Measurements from ENCODE around the gene SF3B1.

SF3B1 gene

DNA sequence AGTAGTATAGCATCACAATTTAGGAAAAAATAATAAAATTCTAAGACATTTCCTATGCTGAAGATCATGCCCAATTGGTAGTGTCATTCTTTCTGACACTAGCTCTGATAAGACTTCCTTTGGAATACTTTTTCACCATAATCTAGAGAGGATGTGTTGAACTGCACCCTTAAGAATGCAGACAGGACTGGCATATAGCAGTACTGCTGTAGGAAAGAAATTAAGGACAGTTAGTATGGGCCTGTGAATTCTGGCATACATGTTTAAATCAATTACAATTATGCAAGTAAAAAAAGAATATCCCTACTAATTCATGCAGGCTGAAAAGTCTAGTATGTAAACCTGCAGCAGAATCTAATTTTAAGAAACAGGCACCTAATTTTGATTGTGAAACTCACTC lies 15.4 kb downstream of the SF3B1 start:
- DNase-seq (ENCODE audit: extremely low spot score) = no peak
- ChIA-PET CTCF (no interaction called here), POLR2A (no interaction called here)
- TF ChIP-seq ZNF384 (IDR thresholded peaks at IDR 0.05) (no peak), HDGF (IDR thresholded peaks at IDR 0.05; ENCODE audit: borderline replicate concordance) (no peak), FOXA1 (IDR thresholded peaks at IDR 0.05) (no peak), ARNT (IDR thresholded peaks at IDR 0.05) (no peak), SP1 (IDR thresholded peaks at IDR 0.05) (no peak), FOXK2 (IDR thresholded peaks at IDR 0.05) (no peak), LEF1 (IDR thresholded peaks at IDR 0.05; ENCODE audit: borderline replicate concordance) (no peak), NFRKB (IDR thresholded peaks at IDR 0.05) (no peak)
- TF ChIP-seq, protein P1, sequence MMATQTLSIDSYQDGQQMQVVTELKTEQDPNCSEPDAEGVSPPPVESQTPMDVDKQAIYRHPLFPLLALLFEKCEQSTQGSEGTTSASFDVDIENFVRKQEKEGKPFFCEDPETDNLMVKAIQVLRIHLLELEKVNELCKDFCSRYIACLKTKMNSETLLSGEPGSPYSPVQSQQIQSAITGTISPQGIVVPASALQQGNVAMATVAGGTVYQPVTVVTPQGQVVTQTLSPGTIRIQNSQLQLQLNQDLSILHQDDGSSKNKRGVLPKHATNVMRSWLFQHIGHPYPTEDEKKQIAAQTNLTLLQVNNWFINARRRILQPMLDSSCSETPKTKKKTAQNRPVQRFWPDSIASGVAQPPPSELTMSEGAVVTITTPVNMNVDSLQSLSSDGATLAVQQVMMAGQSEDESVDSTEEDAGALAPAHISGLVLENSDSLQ (IDR thresholded peaks at IDR 0.05) = no peak

DNA sequence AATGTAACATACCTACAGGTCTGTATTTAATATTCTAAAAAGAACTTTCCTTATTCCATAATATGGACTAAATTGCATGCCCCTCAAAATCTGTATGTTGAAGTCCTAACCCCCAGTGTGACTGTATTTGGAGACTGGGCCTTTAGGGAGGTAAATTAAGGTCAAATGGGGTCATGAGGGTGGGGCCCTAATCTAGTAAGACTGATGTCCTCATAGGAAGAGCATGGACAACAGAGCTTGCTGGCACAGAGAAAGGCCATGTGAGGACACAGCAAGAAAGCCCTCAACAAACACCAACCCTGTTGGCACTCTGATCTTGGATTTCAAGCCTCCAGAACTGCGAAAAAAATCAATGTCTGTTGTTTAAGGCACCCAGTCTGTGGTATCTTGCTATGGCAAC lies 18.6 kb downstream of the SF3B1 start:
- no peak for TF ChIP-seq FOXA1 (IDR thresholded peaks at IDR 0.05)
- POLR2A ChIA-PET = interaction anchor here (1.4 kb wide), 1 partner anchor 37 kb away, joined by 3 read pairs; the partner anchor contains the start of gene COQ10B
- no peak for DNase-seq (ENCODE audit: extremely low spot score)
- CTCF ChIA-PET = no interaction called here

DNA sequence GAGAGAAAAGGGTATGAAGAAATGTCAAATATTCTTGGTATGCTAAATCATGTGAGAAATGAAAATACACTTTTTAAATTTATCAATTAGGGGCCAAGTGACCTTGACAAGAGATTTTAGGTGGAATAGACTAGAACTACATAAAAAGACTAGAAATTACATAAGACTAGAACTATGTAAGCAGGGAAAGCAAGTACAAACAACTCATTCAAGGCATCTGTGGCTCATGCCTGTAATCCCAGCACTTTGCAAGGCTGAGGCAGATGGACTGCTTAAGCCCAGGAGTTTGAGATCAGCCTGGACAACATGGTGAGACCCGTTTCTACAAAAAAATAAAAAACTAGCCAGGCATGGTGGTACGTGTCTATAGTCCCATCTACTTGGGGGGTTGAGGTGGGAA lies 20.3 kb downstream of the SF3B1 start:
- ChIA-PET POLR2A (no interaction called here), CTCF (no interaction called here)
- TF ChIP-seq FOXA1 (IDR thresholded peaks at IDR 0.05) (no peak), ZNF384 (IDR thresholded peaks at IDR 0.05) (no peak), NFRKB (IDR thresholded peaks at IDR 0.05) (no peak), HDGF (IDR thresholded peaks at IDR 0.05; ENCODE audit: borderline replicate concordance) (no peak), BHLHE40 (IDR thresholded peaks at IDR 0.05; ENCODE audit: borderline replicate concordance) (no peak), SP1 (IDR thresholded peaks at IDR 0.05) (no peak), FOXK2 (IDR thresholded peaks at IDR 0.05) (no peak), LEF1 (IDR thresholded peaks at IDR 0.05; ENCODE audit: borderline replicate concordance) (no peak), FOXM1 (IDR thresholded peaks at IDR 0.05; ENCODE audit: borderline replicate concordance) (no peak), L3MBTL2 (conservative IDR thresholded peaks at IDR 0.05) (no peak), ARNT (IDR thresholded peaks at IDR 0.05) (no peak), TARDBP (IDR thresholded peaks at IDR 0.05) (no peak), ELF4 (IDR thresholded peaks at IDR 0.05) (no peak), SUZ12 (IDR thresholded peaks at IDR 0.05) (no peak), CTBP1 (IDR thresholded peaks at IDR 0.05; ENCODE audit: borderline replicate concordance) (no peak)
- TF ChIP-seq, protein P1 (IDR thresholded peaks at IDR 0.05) = no peak

DNA sequence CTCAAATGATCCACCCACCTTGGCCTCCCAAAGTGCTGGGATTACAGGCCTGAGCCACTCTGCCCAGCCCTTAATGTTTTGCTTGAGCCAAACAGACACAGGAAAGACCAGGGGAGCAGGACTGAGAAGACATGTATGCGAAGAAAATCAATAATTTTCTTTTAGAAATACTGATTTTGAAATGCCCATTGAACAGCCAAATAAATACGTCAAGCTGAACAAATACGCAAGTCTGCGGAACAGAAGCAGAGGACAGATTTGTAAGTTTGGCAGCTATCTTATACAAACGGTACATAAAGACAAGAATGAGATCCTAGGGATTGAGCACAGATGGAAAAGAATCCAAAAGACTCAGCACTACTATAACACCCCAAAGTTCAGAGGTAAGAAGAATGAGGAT lies 20.8 kb downstream of the SF3B1 start:
- CTCF ChIA-PET = no interaction called here
- TF ChIP-seq, protein P1 (IDR thresholded peaks at IDR 0.05) = no peak
- TF ChIP-seq L3MBTL2 (conservative IDR thresholded peaks at IDR 0.05) (no peak), LEF1 (IDR thresholded peaks at IDR 0.05; ENCODE audit: borderline replicate concordance) (no peak), ARNT (IDR thresholded peaks at IDR 0.05) (no peak), FOXA1 (IDR thresholded peaks at IDR 0.05) (no peak), FOXK2 (IDR thresholded peaks at IDR 0.05) (no peak), NFRKB (IDR thresholded peaks at IDR 0.05) (no peak), ZNF384 (IDR thresholded peaks at IDR 0.05) (no peak), TARDBP (IDR thresholded peaks at IDR 0.05) (no peak), CTBP1 (IDR thresholded peaks at IDR 0.05; ENCODE audit: borderline replicate concordance) (no peak), ELF4 (IDR thresholded peaks at IDR 0.05) (no peak), SP1 (IDR thresholded peaks at IDR 0.05) (no peak), SUZ12 (IDR thresholded peaks at IDR 0.05) (no peak), FOXM1 (IDR thresholded peaks at IDR 0.05; ENCODE audit: borderline replicate concordance) (no peak), BHLHE40 (IDR thresholded peaks at IDR 0.05; ENCODE audit: borderline replicate concordance) (no peak), HDGF (IDR thresholded peaks at IDR 0.05; ENCODE audit: borderline replicate concordance) (no peak)
- POLR2A ChIA-PET = no interaction called here
- DNase-seq (ENCODE audit: extremely low spot score) = no peak

More for the DNA sequence above, 20.3 kb downstream of the SF3B1 start:
- DNase-seq (ENCODE audit: extremely low spot score) = no peak

DNA sequence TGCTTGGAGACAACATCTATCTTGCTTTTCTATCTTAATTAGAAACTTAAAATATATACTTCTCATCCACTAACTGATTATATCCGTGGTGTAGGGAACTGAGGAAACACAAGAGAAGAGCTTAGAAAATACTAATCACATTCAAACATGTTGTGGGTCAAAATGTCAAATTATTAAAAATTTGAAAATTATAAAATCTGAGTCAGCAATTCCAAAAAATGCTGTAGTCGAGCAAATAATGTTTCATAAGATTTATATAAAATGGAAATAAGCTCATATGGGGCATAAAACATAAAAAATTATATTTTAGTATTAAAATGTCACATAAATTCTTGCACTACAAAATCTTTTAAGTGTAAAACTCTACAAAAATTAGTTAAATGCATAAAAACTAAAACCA lies 29.2 kb downstream of the SF3B1 start:
- CTCF ChIA-PET = no interaction called here
- no peak for DNase-seq (ENCODE audit: extremely low spot score)
- POLR2A ChIA-PET = no interaction called here
- TF ChIP-seq FOXM1 (IDR thresholded peaks at IDR 0.05; ENCODE audit: borderline replicate concordance) = no peak

DNA sequence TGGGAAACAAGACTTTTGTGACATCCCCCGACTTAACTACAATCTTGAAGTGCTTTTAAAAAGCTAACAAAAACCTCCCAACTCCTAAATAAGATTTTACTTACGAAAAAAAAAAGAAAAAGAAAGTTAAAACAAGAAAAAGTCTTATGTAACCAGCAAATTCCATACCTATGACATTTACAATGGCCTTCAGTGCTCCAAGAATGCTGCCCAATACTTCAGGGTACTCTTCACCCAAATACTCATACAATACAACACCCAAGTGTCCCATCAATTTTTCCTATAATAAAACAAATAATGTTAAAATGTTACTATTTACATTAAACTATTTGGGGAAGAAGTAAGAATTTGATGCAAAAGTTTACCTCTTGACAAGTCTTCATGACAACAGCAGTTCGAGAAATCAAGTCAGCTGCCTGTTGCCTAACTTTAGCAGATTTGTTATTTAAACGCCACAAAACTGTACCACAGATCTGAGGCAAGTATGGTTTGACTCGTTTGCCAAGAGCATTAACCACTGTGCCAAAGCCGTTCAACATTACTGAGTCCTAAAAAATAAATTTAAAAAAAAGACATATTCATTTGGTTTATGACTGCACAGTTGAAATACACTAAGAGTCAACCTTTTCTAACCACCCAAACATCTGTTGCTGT lies 34.8 kb downstream of the SF3B1 start:
- TF ChIP-seq CTBP1 (IDR thresholded peaks at IDR 0.05; ENCODE audit: borderline replicate concordance) (no peak), L3MBTL2 (conservative IDR thresholded peaks at IDR 0.05) (no peak), SUZ12 (IDR thresholded peaks at IDR 0.05) (no peak), FOXM1 (IDR thresholded peaks at IDR 0.05; ENCODE audit: borderline replicate concordance) (no peak), ARNT (IDR thresholded peaks at IDR 0.05) (no peak), FOXA1 (IDR thresholded peaks at IDR 0.05) (no peak), LEF1 (IDR thresholded peaks at IDR 0.05; ENCODE audit: borderline replicate concordance) (no peak)
- POLR2A ChIA-PET = no interaction called here
- CTCF ChIA-PET = interaction anchor here (0.9 kb wide), 1 partner anchor 91 kb away, joined by 3 read pairs; no protein-coding TSS in a partner anchor
- no peak for DNase-seq (ENCODE audit: extremely low spot score)

DNA sequence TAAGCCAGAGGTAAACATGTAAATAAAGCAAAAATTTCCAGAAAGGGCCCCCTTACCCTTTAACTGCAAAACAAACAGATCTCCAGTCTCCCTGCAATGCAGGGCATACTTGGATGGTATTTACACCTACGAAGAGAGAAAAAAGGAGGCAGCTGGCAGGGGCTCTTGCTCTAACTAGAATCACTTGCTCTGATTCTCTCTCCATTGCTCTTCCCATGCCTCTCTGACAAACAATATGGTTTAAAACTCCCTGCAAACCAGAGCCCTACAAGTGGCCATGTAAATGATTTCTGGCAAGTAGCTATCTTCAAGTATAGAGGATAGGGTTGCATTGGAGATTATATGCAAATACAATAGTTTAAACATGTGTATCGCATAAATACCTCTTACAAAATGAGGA lies 35.9 kb downstream of the SF3B1 start:
- ChIA-PET POLR2A (interaction anchor here (1.3 kb wide), 1 partner anchor 101 kb away, joined by 3 read pairs; the partner anchor contains the start of genes HSPD1 and HSPE1), CTCF (no interaction called here)
- no peak for TF ChIP-seq NFRKB (IDR thresholded peaks at IDR 0.05)
- TF ChIP-seq BHLHE40 (IDR thresholded peaks at IDR 0.05; ENCODE audit: borderline replicate concordance) = no peak
- no peak for TF ChIP-seq ARNT (IDR thresholded peaks at IDR 0.05)
- TF ChIP-seq FOXK2 (IDR thresholded peaks at IDR 0.05) = no peak
- no peak for TF ChIP-seq ZNF384 (IDR thresholded peaks at IDR 0.05)
- no peak for TF ChIP-seq ELF4 (IDR thresholded peaks at IDR 0.05)
- no peak for TF ChIP-seq SUZ12 (IDR thresholded peaks at IDR 0.05)
- no peak for DNase-seq (ENCODE audit: extremely low spot score)

Measured in HEK293T (cell line).